Suppressor macrophage (primary cell): ENCODE results near the gene TSC22D1.
A peak's percentile ranks its signal among the peaks of the same experiment; 100 is the strongest.
"Not testable (repeated sequence)": the region's sequence is repeated elsewhere in the genome, so short reads cannot be mapped to it uniquely, and the experiment has no call there.

Experiments
- DNase-seq, 4 experiments: peaks; one replicate each; pipeline ENCODE4 v3.0.0-alpha.2; 2020 to 2022

The TSC22D1 gene

GRCh38 chr13:44504116-44504515, 72.0 kb downstream of the TSC22D1 start:
- no peak for DNase-seq

GRCh38 chr13:44498969-44499368, 77.2 kb downstream of the TSC22D1 start:
- no peak for DNase-seq

- no peak for DNase-seq
These were observed 77.6 kb downstream of the TSC22D1 start for GRCh38 chr13:44498502-44498901.

GRCh38 chr13:44497801-44498200, 78.3 kb downstream of the TSC22D1 start:
- no peak for DNase-seq

- no peak for DNase-seq
These were observed 82.8 kb downstream of the TSC22D1 start for GRCh38 chr13:44493213-44493812.

- no peak for DNase-seq
These were observed 86.4 kb downstream of the TSC22D1 start for GRCh38 chr13:44489751-44490150.

GRCh38 chr13:44487989-44488388, 88.1 kb downstream of the TSC22D1 start:
- DNase-seq = no peak

GRCh38 chr13:44484562-44485138, 91.5 kb downstream of the TSC22D1 start:
- DNase-seq = peak in 2 of 4 experiments; percentile 22 to 40

- DNase-seq = no peak
These were observed 101.8 kb downstream of the TSC22D1 start for GRCh38 chr13:44474122-44474910.

GRCh38 chr13:44471686-44472085, 104.4 kb downstream of the TSC22D1 start:
- no peak for DNase-seq

GRCh38 chr13:44470638-44471562, 105.2 kb downstream of the TSC22D1 start:
- peak in 3 of 4 experiments; percentile 5 to 57 (median 44) for DNase-seq

- no peak for DNase-seq
These were observed 107.3 kb downstream of the TSC22D1 start for GRCh38 chr13:44468874-44469273.

GRCh38 chr13:44465318-44465717, 110.8 kb downstream of the TSC22D1 start:
- DNase-seq = no peak

GRCh38 chr13:44464471-44464870, 111.7 kb downstream of the TSC22D1 start:
- DNase-seq = no peak

GRCh38 chr13:44463759-44464158, 112.4 kb downstream of the TSC22D1 start:
- no peak for DNase-seq

- no peak for DNase-seq
These were observed 116.5 kb downstream of the TSC22D1 start for GRCh38 chr13:44459674-44460073.

- DNase-seq = no peak
These were observed 117.7 kb downstream of the TSC22D1 start for GRCh38 chr13:44458313-44458975.

GRCh38 chr13:44456212-44456611, 119.9 kb downstream of the TSC22D1 start:
- not testable (repeated sequence) for DNase-seq

- no peak for DNase-seq
These were observed 120.4 kb downstream of the TSC22D1 start for GRCh38 chr13:44455769-44456168.

- no peak for DNase-seq
These were observed 122.2 kb downstream of the TSC22D1 start for GRCh38 chr13:44453881-44454280.

GRCh38 chr13:44453069-44453468, 123.1 kb downstream of the TSC22D1 start:
- no peak for DNase-seq

GRCh38 chr13:44452418-44452817, 123.7 kb downstream of the TSC22D1 start:
- DNase-seq = no peak
